ENCODE results near the gene ISM1.

The ISM1 gene

DNA sequence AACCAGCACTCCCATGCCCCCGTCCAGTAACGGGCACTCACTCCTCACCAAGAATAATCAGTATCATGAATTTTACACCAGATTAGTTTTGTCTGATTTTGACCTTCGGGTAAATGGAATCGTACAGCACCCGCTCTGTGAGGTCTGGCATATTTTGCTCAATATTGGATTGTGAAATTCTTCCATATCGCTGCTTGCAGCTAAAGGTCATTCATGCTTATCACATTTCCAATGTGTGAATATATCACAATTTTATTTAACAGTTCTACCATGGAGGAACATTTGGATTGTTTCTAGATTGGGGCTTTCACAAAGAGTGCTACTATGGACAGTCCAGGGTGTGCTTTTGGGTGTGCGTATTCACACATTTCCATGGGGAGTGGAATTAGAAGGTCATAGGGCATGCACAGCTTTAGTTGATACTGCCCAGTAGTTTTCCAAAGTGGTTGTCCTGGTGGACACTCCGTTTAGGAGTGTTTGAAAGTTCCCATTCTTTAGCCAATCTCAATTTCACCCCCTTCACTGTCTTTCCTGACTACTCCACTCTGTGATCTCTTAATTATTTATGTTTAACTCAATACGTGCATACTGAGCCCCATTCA is 86.6 kb downstream of the ISM1 start:
- ATAC-seq, result no peak
- TF ChIP-seq, protein P1, sequence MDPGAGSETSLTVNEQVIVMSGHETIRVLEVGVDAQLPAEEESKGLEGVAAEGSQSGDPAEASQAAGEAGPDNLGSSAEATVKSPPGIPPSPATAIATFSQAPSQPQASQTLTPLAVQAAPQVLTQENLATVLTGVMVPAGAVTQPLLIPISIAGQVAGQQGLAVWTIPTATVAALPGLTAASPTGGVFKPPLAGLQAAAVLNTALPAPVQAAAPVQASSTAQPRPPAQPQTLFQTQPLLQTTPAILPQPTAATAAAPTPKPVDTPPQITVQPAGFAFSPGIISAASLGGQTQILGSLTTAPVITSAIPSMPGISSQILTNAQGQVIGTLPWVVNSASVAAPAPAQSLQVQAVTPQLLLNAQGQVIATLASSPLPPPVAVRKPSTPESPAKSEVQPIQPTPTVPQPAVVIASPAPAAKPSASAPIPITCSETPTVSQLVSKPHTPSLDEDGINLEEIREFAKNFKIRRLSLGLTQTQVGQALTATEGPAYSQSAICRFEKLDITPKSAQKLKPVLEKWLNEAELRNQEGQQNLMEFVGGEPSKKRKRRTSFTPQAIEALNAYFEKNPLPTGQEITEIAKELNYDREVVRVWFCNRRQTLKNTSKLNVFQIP (CRISPR knock-in tag; IDR thresholded peaks at IDR 0.05; ENCODE audit: borderline replicate concordance, low read depth), result no peak
- TF ChIP-seq ARNTL (CRISPR knock-in tag; IDR thresholded peaks at IDR 0.05; ENCODE audit: borderline replicate concordance, low read depth), result no peak
- no peak for TF ChIP-seq OSR1 (CRISPR knock-in tag; IDR thresholded peaks at IDR 0.05)
- TF ChIP-seq SNAI2 (CRISPR knock-in tag; IDR thresholded peaks at IDR 0.05), result no peak
- no peak for TF ChIP-seq ZFP30 (CRISPR knock-in tag; IDR thresholded peaks at IDR 0.05)
- TF ChIP-seq RARB (CRISPR knock-in tag; IDR thresholded peaks at IDR 0.05), result no peak
- TF ChIP-seq ESRRG (CRISPR knock-in tag; IDR thresholded peaks at IDR 0.05), result no peak
- TF ChIP-seq ZC3H10 (CRISPR knock-in tag; IDR thresholded peaks at IDR 0.05), result no peak
- no peak for TF ChIP-seq TCF4 (CRISPR knock-in tag; IDR thresholded peaks at IDR 0.05; ENCODE audit: borderline replicate concordance)
- no peak for TF ChIP-seq TOX (CRISPR knock-in tag; IDR thresholded peaks at IDR 0.05; ENCODE audit: borderline replicate concordance)
- no peak for TF ChIP-seq PPARA (CRISPR knock-in tag; IDR thresholded peaks at IDR 0.05; ENCODE audit: borderline replicate concordance)
- no peak for TF ChIP-seq ZNF8 (CRISPR knock-in tag; IDR thresholded peaks at IDR 0.05)
- TF ChIP-seq, protein P2, sequence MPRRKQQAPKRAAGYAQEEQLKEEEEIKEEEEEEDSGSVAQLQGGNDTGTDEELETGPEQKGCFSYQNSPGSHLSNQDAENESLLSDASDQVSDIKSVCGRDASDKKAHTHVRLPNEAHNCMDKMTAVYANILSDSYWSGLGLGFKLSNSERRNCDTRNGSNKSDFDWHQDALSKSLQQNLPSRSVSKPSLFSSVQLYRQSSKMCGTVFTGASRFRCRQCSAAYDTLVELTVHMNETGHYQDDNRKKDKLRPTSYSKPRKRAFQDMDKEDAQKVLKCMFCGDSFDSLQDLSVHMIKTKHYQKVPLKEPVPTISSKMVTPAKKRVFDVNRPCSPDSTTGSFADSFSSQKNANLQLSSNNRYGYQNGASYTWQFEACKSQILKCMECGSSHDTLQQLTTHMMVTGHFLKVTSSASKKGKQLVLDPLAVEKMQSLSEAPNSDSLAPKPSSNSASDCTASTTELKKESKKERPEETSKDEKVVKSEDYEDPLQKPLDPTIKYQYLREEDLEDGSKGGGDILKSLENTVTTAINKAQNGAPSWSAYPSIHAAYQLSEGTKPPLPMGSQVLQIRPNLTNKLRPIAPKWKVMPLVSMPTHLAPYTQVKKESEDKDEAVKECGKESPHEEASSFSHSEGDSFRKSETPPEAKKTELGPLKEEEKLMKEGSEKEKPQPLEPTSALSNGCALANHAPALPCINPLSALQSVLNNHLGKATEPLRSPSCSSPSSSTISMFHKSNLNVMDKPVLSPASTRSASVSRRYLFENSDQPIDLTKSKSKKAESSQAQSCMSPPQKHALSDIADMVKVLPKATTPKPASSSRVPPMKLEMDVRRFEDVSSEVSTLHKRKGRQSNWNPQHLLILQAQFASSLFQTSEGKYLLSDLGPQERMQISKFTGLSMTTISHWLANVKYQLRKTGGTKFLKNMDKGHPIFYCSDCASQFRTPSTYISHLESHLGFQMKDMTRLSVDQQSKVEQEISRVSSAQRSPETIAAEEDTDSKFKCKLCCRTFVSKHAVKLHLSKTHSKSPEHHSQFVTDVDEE (CRISPR knock-in tag; IDR thresholded peaks at IDR 0.05), result no peak
- no peak for TF ChIP-seq ISL1 (CRISPR knock-in tag; IDR thresholded peaks at IDR 0.05)
- no peak for TF ChIP-seq BACH2 (CRISPR knock-in tag; IDR thresholded peaks at IDR 0.05; ENCODE audit: borderline replicate concordance)
- TF ChIP-seq, protein P3, sequence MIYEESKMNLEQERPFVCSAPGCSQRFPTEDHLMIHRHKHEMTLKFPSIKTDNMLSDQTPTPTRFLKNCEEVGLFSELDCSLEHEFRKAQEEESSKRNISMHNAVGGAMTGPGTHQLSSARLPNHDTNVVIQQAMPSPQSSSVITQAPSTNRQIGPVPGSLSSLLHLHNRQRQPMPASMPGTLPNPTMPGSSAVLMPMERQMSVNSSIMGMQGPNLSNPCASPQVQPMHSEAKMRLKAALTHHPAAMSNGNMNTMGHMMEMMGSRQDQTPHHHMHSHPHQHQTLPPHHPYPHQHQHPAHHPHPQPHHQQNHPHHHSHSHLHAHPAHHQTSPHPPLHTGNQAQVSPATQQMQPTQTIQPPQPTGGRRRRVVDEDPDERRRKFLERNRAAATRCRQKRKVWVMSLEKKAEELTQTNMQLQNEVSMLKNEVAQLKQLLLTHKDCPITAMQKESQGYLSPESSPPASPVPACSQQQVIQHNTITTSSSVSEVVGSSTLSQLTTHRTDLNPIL (CRISPR knock-in tag; IDR thresholded peaks at IDR 0.05; ENCODE audit: low read depth), result no peak
- TF ChIP-seq GLIS3 (CRISPR knock-in tag; IDR thresholded peaks at IDR 0.05), result no peak
- no peak for TF ChIP-seq ZNF565 (CRISPR knock-in tag; conservative IDR thresholded peaks at IDR 0.05; ENCODE audit: low read depth)
- no peak for TF ChIP-seq ZNF70 (CRISPR knock-in tag; IDR thresholded peaks at IDR 0.05)
- TF ChIP-seq, protein P4, sequence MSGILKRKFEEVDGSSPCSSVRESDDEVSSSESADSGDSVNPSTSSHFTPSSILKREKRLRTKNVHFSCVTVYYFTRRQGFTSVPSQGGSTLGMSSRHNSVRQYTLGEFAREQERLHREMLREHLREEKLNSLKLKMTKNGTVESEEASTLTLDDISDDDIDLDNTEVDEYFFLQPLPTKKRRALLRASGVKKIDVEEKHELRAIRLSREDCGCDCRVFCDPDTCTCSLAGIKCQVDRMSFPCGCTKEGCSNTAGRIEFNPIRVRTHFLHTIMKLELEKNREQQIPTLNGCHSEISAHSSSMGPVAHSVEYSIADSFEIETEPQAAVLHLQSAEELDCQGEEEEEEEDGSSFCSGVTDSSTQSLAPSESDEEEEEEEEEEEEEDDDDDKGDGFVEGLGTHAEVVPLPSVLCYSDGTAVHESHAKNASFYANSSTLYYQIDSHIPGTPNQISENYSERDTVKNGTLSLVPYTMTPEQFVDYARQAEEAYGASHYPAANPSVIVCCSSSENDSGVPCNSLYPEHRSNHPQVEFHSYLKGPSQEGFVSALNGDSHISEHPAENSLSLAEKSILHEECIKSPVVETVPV (CRISPR knock-in tag; IDR thresholded peaks at IDR 0.05), result no peak

DNA sequence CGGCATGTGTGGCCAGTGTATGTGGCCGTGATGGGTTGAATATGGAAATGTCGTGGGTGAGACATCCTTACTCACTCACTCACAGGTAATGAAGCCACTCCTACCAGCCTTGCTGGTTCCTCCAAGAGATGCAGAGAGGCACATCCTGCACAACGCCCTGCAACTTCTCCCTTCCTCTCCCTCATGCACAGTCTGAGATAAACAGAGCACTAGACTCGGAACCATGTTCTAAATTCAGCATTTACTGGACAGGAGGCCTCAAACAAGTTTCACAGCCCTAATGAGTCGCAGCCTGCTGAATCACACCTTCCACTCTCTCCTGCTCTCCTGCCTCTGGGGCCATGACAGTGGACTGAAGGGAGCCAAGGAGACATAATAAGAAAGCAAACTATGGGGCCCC is 91.2 kb downstream of the ISM1 start:
- TF ChIP-seq PPARA (CRISPR knock-in tag; IDR thresholded peaks at IDR 0.05; ENCODE audit: borderline replicate concordance) (no peak), TOX (CRISPR knock-in tag; IDR thresholded peaks at IDR 0.05; ENCODE audit: borderline replicate concordance) (no peak), ISL1 (CRISPR knock-in tag; IDR thresholded peaks at IDR 0.05) (no peak), RARB (CRISPR knock-in tag; IDR thresholded peaks at IDR 0.05) (no peak), ZFP30 (CRISPR knock-in tag; IDR thresholded peaks at IDR 0.05) (no peak), TCF4 (CRISPR knock-in tag; IDR thresholded peaks at IDR 0.05; ENCODE audit: borderline replicate concordance) (no peak)
- TF ChIP-seq, protein P3 (CRISPR knock-in tag; IDR thresholded peaks at IDR 0.05; ENCODE audit: low read depth), result no peak
- TF ChIP-seq, protein P1 (CRISPR knock-in tag; IDR thresholded peaks at IDR 0.05; ENCODE audit: borderline replicate concordance, low read depth), result no peak

More for the DNA sequence above, 91.2 kb downstream of the ISM1 start:
- no peak for ATAC-seq
